Measurements from ENCODE around the gene TNFAIP6.
"Not testable (repeated sequence)": the region's sequence is repeated elsewhere in the genome, so short reads cannot be mapped to it uniquely, and the experiment has no call there.

The TNFAIP6 gene

GRCh38 chr2:151357359-151357758 lies at the start of gene TNFAIP6:
TNFAIP6 (plus strand) TSS chr2:151357592; CDS start chr2:151357667, 75 bp downstream.
- DNase-seq = no peak

- not testable (repeated sequence) for DNase-seq
Observed at GRCh38 chr2:151310313-151310712, 47.1 kb upstream of the TNFAIP6 start.

- not testable (repeated sequence) for DNase-seq
Observed at GRCh38 chr2:151312440-151312839, 45.0 kb upstream of the TNFAIP6 start.

GRCh38 chr2:151315381-151315903 lies 42.0 kb upstream of the TNFAIP6 start:
- no peak for DNase-seq

GRCh38 chr2:151325581-151326095 lies 31.8 kb upstream of the TNFAIP6 start:
- no peak for DNase-seq

- DNase-seq = no peak
Observed at GRCh38 chr2:151326554-151326953, 30.8 kb upstream of the TNFAIP6 start.

- DNase-seq = no peak
Observed at GRCh38 chr2:151329998-151330397, 27.4 kb upstream of the TNFAIP6 start.

- no peak for DNase-seq
Observed at GRCh38 chr2:151333083-151333482, 24.3 kb upstream of the TNFAIP6 start.

- DNase-seq = no peak
Observed at GRCh38 chr2:151334082-151334815, 23.1 kb upstream of the TNFAIP6 start.

- DNase-seq = no peak
Observed at GRCh38 chr2:151336863-151337371, 20.5 kb upstream of the TNFAIP6 start.

GRCh38 chr2:151337643-151338042 lies 19.7 kb upstream of the TNFAIP6 start:
- no peak for DNase-seq

- DNase-seq = no peak
Observed at GRCh38 chr2:151338115-151338514, 19.3 kb upstream of the TNFAIP6 start.

GRCh38 chr2:151343073-151343472 lies 14.3 kb upstream of the TNFAIP6 start:
- no peak for DNase-seq

- not testable (repeated sequence) for DNase-seq
Observed at GRCh38 chr2:151344191-151344590, 13.2 kb upstream of the TNFAIP6 start.

GRCh38 chr2:151344906-151345305 lies 12.5 kb upstream of the TNFAIP6 start:
- no peak for DNase-seq

- no peak for DNase-seq
Observed at GRCh38 chr2:151347294-151347693, 10.1 kb upstream of the TNFAIP6 start.

- DNase-seq = no peak
Observed at GRCh38 chr2:151347906-151348305, 9.5 kb upstream of the TNFAIP6 start.

- DNase-seq = no peak
Observed at GRCh38 chr2:151350579-151351195, 6.7 kb upstream of the TNFAIP6 start.

- DNase-seq = no peak
Observed at GRCh38 chr2:151353995-151354394, 3.4 kb upstream of the TNFAIP6 start.

- no peak for DNase-seq
Observed at GRCh38 chr2:151354807-151355206, 2.6 kb upstream of the TNFAIP6 start.

GRCh38 chr2:151358166-151358970 lies 976 bp downstream of the TNFAIP6 start:
- DNase-seq = no peak

GRCh38 chr2:151359768-151360461 lies 2.5 kb downstream of the TNFAIP6 start:
- no peak for DNase-seq
